ENCODE measurements around the gene MSL3. TPM values are rescaled to one million over a fixed set of nuclear protein-coding genes. Genes with fewer than 3 reads are reported as not detected.

The MSL3 gene
- total and polyA plus RNA-seq, 2 of the 13 experiments (the other 11 are each of a cell fraction or from before 2014, with no cell fraction given), result 7.6 to 10.2 TPM

- H3K4me1 ChIP-seq (ENCODE audit: insufficient read depth, low read length), result no peaks in the 10 kb centered on the region
- H3K9ac ChIP-seq (ENCODE audit: insufficient read depth, low read depth, low read length), result no peak overlapping the region
- intact Hi-C loops (cut with micrococcal nuclease; ENCODE audit: unreplicated experiment) (loop anchor here (5.0 kb wide), 1 partner anchor 117 kb away; no protein-coding TSS in a partner anchor), in situ Hi-C loops (cut with HindIII; ENCODE audit: extremely low pct_ligation_motif_present, low pct_unique_long_range_greater_than_20kb) (no loop called here)
- no peak overlapping the region for H3K4me3 ChIP-seq (replicated peaks in 1 of 3; ENCODE audit: insufficient read depth in 1 of 3, low read depth in 2 of 3, low read length in 3 of 3)
- no peak overlapping the region for H3K27ac ChIP-seq (ENCODE audit: extremely low read length, insufficient read depth, low read length)
- DNase-seq (ENCODE audit: low spot score), result no peak
- ChIA-PET CTCF (ENCODE audit: low intra/inter-chr PET ratio, low total read pairs) (no interaction called here), POLR2A (no interaction called here)
- H3K9me3 ChIP-seq (ENCODE audit: low read length), result no peaks in the 10 kb centered on the region
- H3K27me3 ChIP-seq (ENCODE audit: control insufficient read depth in 1 of 2, insufficient read depth in 2 of 2, low read length in 2 of 2), result no peaks in the 10 kb centered on the region
- 0% methylated on average over 1 of the region's 1 CpG for WGBS (ENCODE audit: low lambda C conversion rate)
- no TSS peak for BruUV-seq (replicated peaks)
- H3K36me3 ChIP-seq (replicated peaks in 1 of 2; ENCODE audit: control insufficient read depth in 1 of 2, insufficient read depth in 2 of 2, low read length in 2 of 2), result no peaks in the 10 kb centered on the region
- TF ChIP-seq LCORL (IDR thresholded peaks at IDR 0.05) (no peak), LCORL (CRISPR knock-in tag; IDR thresholded peaks at IDR 0.05) (no peak), HOMEZ (CRISPR knock-in tag; IDR thresholded peaks at IDR 0.05; ENCODE audit: low read depth) (no peak)
- H4K20me1 ChIP-seq (ENCODE audit: insufficient read depth, low read length), result no peaks in the 10 kb centered on the region
- FAIRE-seq, result no peak
- H2AFZ ChIP-seq (ENCODE audit: low read length), result no peak overlapping the region
- ATAC-seq, result no peak
- no peaks in the 10 kb centered on the region for H3K79me2 ChIP-seq (ENCODE audit: insufficient read depth, low read length)
- no peak overlapping the region for H3K4me2 ChIP-seq (ENCODE audit: low read depth, low read length)
These were observed 31.8 kb downstream of the MSL3 start for GRCh38 chrX:11789809-11790208.

GRCh38 chrX:11791090-11791489 is 33.1 kb downstream of the MSL3 start:
- no peak overlapping the region for H3K4me3 ChIP-seq (replicated peaks in 1 of 3; ENCODE audit: insufficient read depth in 1 of 3, low read depth in 2 of 3, low read length in 3 of 3)
- no TSS peak for BruUV-seq (replicated peaks)
- H3K4me1 ChIP-seq (ENCODE audit: insufficient read depth, low read length), result no peaks in the 10 kb centered on the region
- H3K9ac ChIP-seq (ENCODE audit: insufficient read depth, low read depth, low read length), result no peak overlapping the region
- no peak for DNase-seq (ENCODE audit: low spot score)
- H3K4me2 ChIP-seq (ENCODE audit: low read depth, low read length), result no peak overlapping the region
- in situ Hi-C loops (cut with HindIII; ENCODE audit: extremely low pct_ligation_motif_present, low pct_unique_long_range_greater_than_20kb), result no loop called here
- H3K27ac ChIP-seq (ENCODE audit: extremely low read length, insufficient read depth, low read length), result no peak overlapping the region
- ATAC-seq, result no peak
- FAIRE-seq, result no peak
- intact Hi-C loops (cut with micrococcal nuclease; ENCODE audit: unreplicated experiment), result no loop called here
- ChIA-PET CTCF (ENCODE audit: low intra/inter-chr PET ratio, low total read pairs) (no interaction called here), POLR2A (no interaction called here)
- H3K9me3 ChIP-seq (ENCODE audit: low read length), result no peaks in the 10 kb centered on the region
- no peaks in the 10 kb centered on the region for H4K20me1 ChIP-seq (ENCODE audit: insufficient read depth, low read length)
- no peak overlapping the region for H2AFZ ChIP-seq (ENCODE audit: low read length)
- no peaks in the 10 kb centered on the region for H3K36me3 ChIP-seq (replicated peaks in 1 of 2; ENCODE audit: control insufficient read depth in 1 of 2, insufficient read depth in 2 of 2, low read length in 2 of 2)
- H3K79me2 ChIP-seq (ENCODE audit: insufficient read depth, low read length), result no peaks in the 10 kb centered on the region
- no peak for TF ChIP-seq ZNF33A (CRISPR knock-in tag; IDR thresholded peaks at IDR 0.05; ENCODE audit: borderline replicate concordance)
- no peak for TF ChIP-seq ZFP82 (CRISPR knock-in tag; IDR thresholded peaks at IDR 0.05; ENCODE audit: borderline replicate concordance)
- TF ChIP-seq ZNF546 (CRISPR knock-in tag; conservative IDR thresholded peaks at IDR 0.05), result no peak
- TF ChIP-seq NFE2L1 (CRISPR knock-in tag; IDR thresholded peaks at IDR 0.05; ENCODE audit: borderline replicate concordance), result no peak
- no peak for TF ChIP-seq ZNF446 (CRISPR knock-in tag; IDR thresholded peaks at IDR 0.05)
- no peak for TF ChIP-seq FIP1L1 (IDR thresholded peaks at IDR 0.05; ENCODE audit: borderline replicate concordance, insufficient read depth, low read depth, low read length)
- no peak for TF ChIP-seq KMT2B (CRISPR knock-in tag; IDR thresholded peaks at IDR 0.05)
- no peaks in the 10 kb centered on the region for H3K27me3 ChIP-seq (ENCODE audit: control insufficient read depth in 1 of 2, insufficient read depth in 2 of 2, low read length in 2 of 2)
